Stomach (tissue), 9 donors: ENCODE results near the gene ZBP1. TPM values are rescaled to one million over a fixed set of nuclear protein-coding genes. Genes with fewer than 3 reads are reported as not detected.

Source experiments
- DNase-seq, 2 donors: peaks; one replicate each; pipeline versions ENCODE4 v3.0.0 to v3.0.0-alpha.2; 2013 to 2019
- H3K27ac ChIP-seq, 5 donors: fragments of 200-600 bp in 4 of 5; sonication (generic) in 4 of 5; one replicate each; pipeline ENCODE4 v1.5.1; 2013 to 2019; ENCODE audit warnings: mild to moderate bottlenecking in 1 of 5, moderate library complexity in 1 of 5
- H3K27me3 ChIP-seq, 3 donors: fragments of 200-600 bp; sonication (generic); one replicate each; pipeline ENCODE4 v1.5.1; 2017 to 2019; ENCODE audit warnings: mixed run types in 1 of 3
- H3K36me3 ChIP-seq, 4 donors: fragments of 200-600 bp; sonication (generic); 1 replicate in 3 of 4; 2 replicates in 1 of 4; pipeline ENCODE4 v1.5.1; 2016 to 2019
- H3K4me1 ChIP-seq, 4 donors: fragments of 200-600 bp; sonication (generic); one replicate each; pipeline ENCODE4 v1.5.1; 2016 to 2019
- H3K4me3 ChIP-seq, 4 donors: fragments of 200-600 bp; sonication (generic) in 3 of 4; one replicate each; pipeline ENCODE4 v1.5.1; 2016 to 2019; ENCODE audit warnings: mild to moderate bottlenecking in 1 of 4
- H3K9me3 ChIP-seq, 4 donors: fragments of 200-600 bp; sonication (generic); one replicate each; pipeline ENCODE4 v1.5.1; 2016 to 2019
- EP300 ChIP-seq: sonication (generic); formaldehyde crosslinking; IDR thresholded peaks from one replicate; pipeline ENCODE4 v1.6.1; 2017; ENCODE audit warnings: antibody characterized with exemption
- POLR2A ChIP-seq, 4 donors: fragments of 450-650 bp; IDR thresholded peaks; one replicate each; pipeline ENCODE4 v1.6.1; 2016; ENCODE audit warnings: antibody characterized with exemption in 4 of 4, control low read depth in 2 of 4, mild to moderate bottlenecking in 1 of 4, moderate library complexity in 1 of 4
- POLR2AphosphoS5 ChIP-seq, 3 donors: sonication (generic); formaldehyde crosslinking; IDR thresholded peaks; one replicate each; pipeline ENCODE4 v1.6.1; 2016; ENCODE audit warnings: antibody characterized with exemption in 3 of 3
- WGBS, 5 donors: extraction: QIAGEN DNeasy Blood & Tissue Kit in 3 of 5; methylation state at CpG; one replicate each; pipeline versions ENCODE4 v1.1.5 to v1.1.7; 2013 to 2018; 5-methylcytosine and 5-hydroxymethylcytosine counted together
- intact Hi-C: fragments of 100-400 bp; cut with DNase I; formaldehyde crosslinking; loops from one replicate; pipeline ENCODE4 v1.15.1; 2023; ENCODE audit warnings: low total_unique reads
- polyA plus RNA-seq, 3 donors: library from polyadenylated mRNA; stranded (reverse); fragments of 200-250 nt; gene quantifications; one replicate each; pipeline ENCODE4 v1.2.3, GENCODE V29; 2013
- total RNA-seq, 5 donors: library from RNA; depleted of rRNA; stranded (reverse); fragments of >200 nt; gene quantifications; one replicate each; pipeline versions ENCODE4 v1.1.0 to v1.2.3, GENCODE V29; 2014 to 2016
- TF ChIP-seq, protein P1 (sequence below), 7 experiments: fragments of 450-650 bp in 4 of 7; fragments of 200-600 bp in 3 of 7; sonication (generic) in 3 of 7; IDR thresholded peaks; one replicate each; pipeline ENCODE4 v1.5.1; 2016 to 2019; ENCODE audit warnings: antibody characterized with exemption in 7 of 7, control low read depth in 2 of 7, mild to moderate bottlenecking in 1 of 7
- donor health status: healthy with polysubstance abuse.
- donor health status: Bipolar disorder and iron deficiency.
- donor health status: healthy.

ZBP1 gene
- total and polyA plus RNA-seq, 8 donors, result 0.37 to 0.60 TPM; not detected in 6

- Histone ChIP-seq H3K4me1 (peaks cover 0 to 11% (median 5%) of the 10 kb centered on the region in 4 donors), H3K4me3 (no peak overlapping the region), H3K9me3 (no peaks in the 10 kb centered on the region), H3K27ac (no peak overlapping the region), H3K36me3 (no peaks in the 10 kb centered on the region), H3K27me3 (peaks cover 0 to 26% (median 10%) of the 10 kb centered on the region in 3 donors)
- TF ChIP-seq, protein P1, sequence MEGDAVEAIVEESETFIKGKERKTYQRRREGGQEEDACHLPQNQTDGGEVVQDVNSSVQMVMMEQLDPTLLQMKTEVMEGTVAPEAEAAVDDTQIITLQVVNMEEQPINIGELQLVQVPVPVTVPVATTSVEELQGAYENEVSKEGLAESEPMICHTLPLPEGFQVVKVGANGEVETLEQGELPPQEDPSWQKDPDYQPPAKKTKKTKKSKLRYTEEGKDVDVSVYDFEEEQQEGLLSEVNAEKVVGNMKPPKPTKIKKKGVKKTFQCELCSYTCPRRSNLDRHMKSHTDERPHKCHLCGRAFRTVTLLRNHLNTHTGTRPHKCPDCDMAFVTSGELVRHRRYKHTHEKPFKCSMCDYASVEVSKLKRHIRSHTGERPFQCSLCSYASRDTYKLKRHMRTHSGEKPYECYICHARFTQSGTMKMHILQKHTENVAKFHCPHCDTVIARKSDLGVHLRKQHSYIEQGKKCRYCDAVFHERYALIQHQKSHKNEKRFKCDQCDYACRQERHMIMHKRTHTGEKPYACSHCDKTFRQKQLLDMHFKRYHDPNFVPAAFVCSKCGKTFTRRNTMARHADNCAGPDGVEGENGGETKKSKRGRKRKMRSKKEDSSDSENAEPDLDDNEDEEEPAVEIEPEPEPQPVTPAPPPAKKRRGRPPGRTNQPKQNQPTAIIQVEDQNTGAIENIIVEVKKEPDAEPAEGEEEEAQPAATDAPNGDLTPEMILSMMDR (IDR thresholded peaks at IDR 0.05), result no peak
- TF ChIP-seq POLR2AphosphoS5 (IDR thresholded peaks at IDR 0.05) (no peak), EP300 (no peak), POLR2A (IDR thresholded peaks at IDR 0.05) (no peak)
- 86 to 90% (median 88%) methylated on average over 10 of the region's 10 CpGs for WGBS, 5 donors
- DNase-seq, result no peak
- intact Hi-C loops, result no loop called here
Measured at GRCh38 chr20:57559289-57559634, 61.0 kb downstream of the ZBP1 start.

DNA sequence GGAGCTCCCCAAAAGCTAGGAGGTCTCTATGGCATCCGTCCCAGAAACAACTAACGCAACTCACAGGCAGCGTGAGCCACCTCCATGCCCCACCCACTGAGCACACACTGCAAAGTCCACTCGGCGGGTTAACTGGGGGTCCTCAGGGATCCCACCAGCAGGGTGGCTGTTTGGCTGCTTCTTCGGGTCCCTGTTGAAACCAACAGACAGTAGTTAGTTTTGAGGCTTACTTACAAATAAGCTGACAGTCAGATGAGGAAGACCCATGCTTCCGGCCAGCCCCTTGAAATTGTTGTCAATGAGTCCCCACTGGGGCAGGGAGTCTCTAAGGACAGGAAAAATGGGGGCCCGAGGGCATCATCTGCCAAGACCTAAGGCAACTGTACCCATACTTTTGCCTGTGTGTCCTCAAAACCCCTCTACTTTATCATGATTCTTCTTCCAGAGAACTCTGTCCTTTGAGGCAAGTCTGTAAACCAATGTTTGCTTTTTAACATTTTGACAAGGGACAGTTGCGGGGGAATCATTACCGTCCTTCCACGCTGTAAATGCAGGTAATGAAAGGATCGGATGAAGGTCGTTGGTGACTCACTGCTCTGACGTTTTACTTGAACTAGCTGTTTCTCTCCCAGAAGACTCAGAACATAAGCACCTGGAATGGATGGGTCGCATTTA, 61.5 kb downstream of the ZBP1 start:
- peak in 1 of 2 donors; percentile 36 for DNase-seq
- H3K36me3 ChIP-seq, result no peaks in the 10 kb centered on the region
- H3K27me3 ChIP-seq, result peaks cover 0 to 26% (median 10%) of the 10 kb centered on the region in 3 donors
- no peak overlapping the region for H3K4me3 ChIP-seq
- H3K27ac ChIP-seq, result no peak overlapping the region
- H3K4me1 ChIP-seq, result peaks cover 0 to 11% (median 5%) of the 10 kb centered on the region in 4 donors
- TF ChIP-seq POLR2AphosphoS5 (IDR thresholded peaks at IDR 0.05) (no peak), POLR2A (IDR thresholded peaks at IDR 0.05) (no peak), EP300 (no peak)
- TF ChIP-seq, protein P1 (IDR thresholded peaks at IDR 0.05), result no peak
- H3K9me3 ChIP-seq, result no peaks in the 10 kb centered on the region
- WGBS, 5 donors, result 44 to 60% (median 54%) methylated on average over 15 of the region's 15 CpGs
- intact Hi-C loops, result no loop called here

DNA sequence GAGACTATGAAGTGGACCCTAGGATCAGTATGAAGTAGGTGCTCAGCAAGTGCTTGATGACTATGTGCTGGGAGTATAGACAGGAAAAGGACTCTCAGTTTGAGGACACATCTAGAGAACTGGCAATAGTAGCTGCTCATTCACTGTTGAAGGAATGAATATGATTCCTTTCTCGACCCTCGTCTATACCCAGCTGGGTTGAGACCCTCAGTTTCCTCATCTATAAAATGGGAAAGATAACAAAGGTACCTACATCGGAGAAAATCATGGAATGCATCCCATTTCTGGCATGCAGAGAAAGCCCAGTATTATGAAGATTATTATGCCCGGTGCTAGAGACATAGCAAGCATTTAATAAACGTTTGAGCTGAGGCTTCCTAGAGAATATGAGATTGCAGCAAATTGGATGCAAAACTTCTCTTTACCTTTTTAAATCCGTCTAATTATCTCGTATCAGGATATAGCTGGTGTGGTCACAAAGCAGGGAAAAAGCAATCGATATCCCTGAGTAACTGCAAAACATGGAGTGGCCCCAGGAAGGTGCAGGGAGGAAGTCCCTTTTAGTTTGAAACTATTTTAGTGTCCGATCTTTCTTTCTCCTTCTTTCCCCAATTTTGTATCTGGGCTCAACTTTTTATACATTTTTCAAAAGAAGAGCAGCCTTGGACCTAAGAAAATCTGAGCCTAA, 62.2 kb downstream of the ZBP1 start:
- no peak for DNase-seq
- Histone ChIP-seq H3K9me3 (no peaks in the 10 kb centered on the region), H3K4me1 (peaks cover 0 to 11% (median 5%) of the 10 kb centered on the region in 4 donors), H3K27ac (no peak overlapping the region), H3K4me3 (no peak overlapping the region), H3K36me3 (no peaks in the 10 kb centered on the region), H3K27me3 (peaks cover 0 to 26% (median 10%) of the 10 kb centered on the region in 3 donors)
- TF ChIP-seq EP300 (no peak), POLR2AphosphoS5 (IDR thresholded peaks at IDR 0.05) (no peak), POLR2A (IDR thresholded peaks at IDR 0.05) (no peak)
- TF ChIP-seq, protein P1 (IDR thresholded peaks at IDR 0.05), result no peak
- whole genome bisulfite sequencing, 5 donors, result 58 to 70% (median 63%) methylated on average over 9 of the region's 9 CpGs
- intact Hi-C loops, result no loop called here

- no peaks in the 10 kb centered on the region for H3K9me3 ChIP-seq
- H3K36me3 ChIP-seq, result no peaks in the 10 kb centered on the region
- H3K4me1 ChIP-seq, result peaks cover 0 to 11% (median 5%) of the 10 kb centered on the region in 4 donors
- no peak overlapping the region for H3K4me3 ChIP-seq
- WGBS, 5 donors, result 62 to 88% (median 81%) methylated on average over 3 of the region's 3 CpGs
- DNase-seq, result no peak
- TF ChIP-seq, protein P1 (IDR thresholded peaks at IDR 0.05), result no peak
- no peak for TF ChIP-seq POLR2A (IDR thresholded peaks at IDR 0.05)
- no peak for TF ChIP-seq EP300
- no peak overlapping the region for H3K27ac ChIP-seq
- peaks cover 0 to 26% (median 10%) of the 10 kb centered on the region in 3 donors for H3K27me3 ChIP-seq
- intact Hi-C loops, result no loop called here
Measured at GRCh38 chr20:57556980-57557274, 63.3 kb downstream of the ZBP1 start.
